Astrocyte (in vitro differentiated cells and primary cell): ENCODE results near the gene CLASP1.

Source experiments
- CTCF ChIP-seq: IDR thresholded peaks from 2 replicates; pipeline ENCODE4 v1.5.1; 2011; ENCODE audit warnings: low read depth, mild to moderate bottlenecking, inconsistent platforms, low read length, moderate library complexity; ENCODE audit not compliant: insufficient read depth
- EZH2 ChIP-seq: IDR thresholded peaks from 2 replicates; pipeline ENCODE4 v1.6.1; 2012; ENCODE audit warnings: mild to moderate bottlenecking, low read length, inconsistent platforms; ENCODE audit not compliant: insufficient read depth

GRCh38 chr2:121400201-121400600, 249.1 kb downstream of the CLASP1 start:
- TF ChIP-seq CTCF (no peak), EZH2 (no peak)
